Stomach (tissue), 9 donors: ENCODE data around the gene RSBN1. TPM values are rescaled to one million over a fixed set of nuclear protein-coding genes. Genes with fewer than 3 reads are reported as not detected.

Experiments used
- DNase-seq, 2 donors: peaks; one replicate each; pipeline versions ENCODE4 v3.0.0 to v3.0.0-alpha.2; 2013 to 2019
- H3K27ac ChIP-seq, 5 donors: fragments of 200-600 bp in 4 of 5; sonication (generic) in 4 of 5; one replicate each; pipeline ENCODE4 v1.5.1; 2013 to 2019; ENCODE audit warnings: mild to moderate bottlenecking in 1 of 5, moderate library complexity in 1 of 5
- H3K27me3 ChIP-seq, 3 donors: fragments of 200-600 bp; sonication (generic); one replicate each; pipeline ENCODE4 v1.5.1; 2017 to 2019; ENCODE audit warnings: mixed run types in 1 of 3
- H3K36me3 ChIP-seq, 4 donors: fragments of 200-600 bp; sonication (generic); 1 replicate in 3 of 4; 2 replicates in 1 of 4; pipeline ENCODE4 v1.5.1; 2016 to 2019
- H3K4me1 ChIP-seq, 4 donors: fragments of 200-600 bp; sonication (generic); one replicate each; pipeline ENCODE4 v1.5.1; 2016 to 2019
- H3K4me3 ChIP-seq, 4 donors: fragments of 200-600 bp; sonication (generic) in 3 of 4; one replicate each; pipeline ENCODE4 v1.5.1; 2016 to 2019; ENCODE audit warnings: mild to moderate bottlenecking in 1 of 4
- H3K9me3 ChIP-seq, 4 donors: fragments of 200-600 bp; sonication (generic); one replicate each; pipeline ENCODE4 v1.5.1; 2016 to 2019
- EP300 ChIP-seq: sonication (generic); formaldehyde crosslinking; IDR thresholded peaks from one replicate; pipeline ENCODE4 v1.6.1; 2017; ENCODE audit warnings: antibody characterized with exemption
- POLR2A ChIP-seq, 4 donors: fragments of 450-650 bp; IDR thresholded peaks; one replicate each; pipeline ENCODE4 v1.6.1; 2016; ENCODE audit warnings: antibody characterized with exemption in 4 of 4, control low read depth in 2 of 4, mild to moderate bottlenecking in 1 of 4, moderate library complexity in 1 of 4
- POLR2AphosphoS5 ChIP-seq, 3 donors: sonication (generic); formaldehyde crosslinking; IDR thresholded peaks; one replicate each; pipeline ENCODE4 v1.6.1; 2016; ENCODE audit warnings: antibody characterized with exemption in 3 of 3
- WGBS, 5 donors: extraction: QIAGEN DNeasy Blood & Tissue Kit in 3 of 5; methylation state at CpG; one replicate each; pipeline versions ENCODE4 v1.1.5 to v1.1.7; 2013 to 2018; 5-methylcytosine and 5-hydroxymethylcytosine counted together
- intact Hi-C: fragments of 100-400 bp; cut with DNase I; formaldehyde crosslinking; loops from one replicate; pipeline ENCODE4 v1.15.1; 2023; ENCODE audit warnings: low total_unique reads
- polyA plus RNA-seq, 3 donors: library from polyadenylated mRNA; stranded (reverse); fragments of 200-250 nt; gene quantifications; one replicate each; pipeline ENCODE4 v1.2.3, GENCODE V29; 2013
- total RNA-seq, 5 donors: library from RNA; depleted of rRNA; stranded (reverse); fragments of >200 nt; gene quantifications; one replicate each; pipeline versions ENCODE4 v1.1.0 to v1.2.3, GENCODE V29; 2014 to 2016
- TF ChIP-seq, protein P1 (sequence below), 7 experiments: fragments of 450-650 bp in 4 of 7; fragments of 200-600 bp in 3 of 7; sonication (generic) in 3 of 7; IDR thresholded peaks; one replicate each; pipeline ENCODE4 v1.5.1; 2016 to 2019; ENCODE audit warnings: antibody characterized with exemption in 7 of 7, control low read depth in 2 of 7, mild to moderate bottlenecking in 1 of 7
- donor health status: healthy with polysubstance abuse.
- donor health status: Bipolar disorder and iron deficiency.
- donor health status: healthy.

RSBN1 gene
- total and polyA plus RNA-seq, 8 donors = 2.8 to 58.9 (median 12.6) TPM

DNA sequence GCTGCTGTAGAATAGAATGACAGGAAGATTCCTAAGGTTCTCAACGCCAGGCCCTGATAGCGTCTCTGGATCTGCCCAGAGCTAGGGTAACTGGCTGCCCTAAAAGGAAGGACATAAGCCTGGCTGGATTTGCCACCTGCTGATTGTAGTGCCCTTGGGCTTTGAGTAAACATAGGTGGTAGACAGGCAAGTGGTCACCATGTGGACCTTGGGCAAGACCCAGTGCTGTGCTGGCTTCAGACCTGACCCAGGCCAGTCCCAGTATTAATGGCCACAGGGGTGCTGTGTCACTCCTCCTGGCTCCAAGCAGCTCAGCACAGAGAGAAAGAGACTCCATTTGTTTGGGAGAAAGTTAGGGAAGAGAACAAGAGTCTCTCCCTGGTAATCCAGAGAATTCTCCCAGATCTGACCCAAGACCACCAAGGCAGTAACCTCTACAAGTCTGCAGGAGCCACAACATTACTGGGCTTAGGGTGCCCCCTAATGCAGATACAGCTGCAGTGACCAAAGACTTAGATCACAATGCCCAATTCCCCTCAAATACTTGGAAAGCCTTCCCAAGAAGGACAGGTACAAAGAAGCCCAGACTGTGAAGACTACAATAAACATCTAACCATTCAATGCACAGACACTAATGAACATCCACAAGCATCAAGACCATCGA lies 97.5 kb downstream of the RSBN1 start:
- Histone ChIP-seq H3K36me3 (peaks cover 18 to 67% (median 60%) of the 10 kb centered on the region in 4 donors), H3K4me1 (no peaks in the 10 kb centered on the region), H3K4me3 (no peak overlapping the region), H3K27ac (no peak overlapping the region), H3K9me3 (peaks cover 0 to 16% (median 0%) of the 10 kb centered on the region in 4 donors), H3K27me3 (no peaks in the 10 kb centered on the region)
- intact Hi-C loops = no loop called here
- WGBS, 5 donors = 83 to 93% (median 89%) methylated on average over 3 of the region's 3 CpGs
- TF ChIP-seq, protein P1, sequence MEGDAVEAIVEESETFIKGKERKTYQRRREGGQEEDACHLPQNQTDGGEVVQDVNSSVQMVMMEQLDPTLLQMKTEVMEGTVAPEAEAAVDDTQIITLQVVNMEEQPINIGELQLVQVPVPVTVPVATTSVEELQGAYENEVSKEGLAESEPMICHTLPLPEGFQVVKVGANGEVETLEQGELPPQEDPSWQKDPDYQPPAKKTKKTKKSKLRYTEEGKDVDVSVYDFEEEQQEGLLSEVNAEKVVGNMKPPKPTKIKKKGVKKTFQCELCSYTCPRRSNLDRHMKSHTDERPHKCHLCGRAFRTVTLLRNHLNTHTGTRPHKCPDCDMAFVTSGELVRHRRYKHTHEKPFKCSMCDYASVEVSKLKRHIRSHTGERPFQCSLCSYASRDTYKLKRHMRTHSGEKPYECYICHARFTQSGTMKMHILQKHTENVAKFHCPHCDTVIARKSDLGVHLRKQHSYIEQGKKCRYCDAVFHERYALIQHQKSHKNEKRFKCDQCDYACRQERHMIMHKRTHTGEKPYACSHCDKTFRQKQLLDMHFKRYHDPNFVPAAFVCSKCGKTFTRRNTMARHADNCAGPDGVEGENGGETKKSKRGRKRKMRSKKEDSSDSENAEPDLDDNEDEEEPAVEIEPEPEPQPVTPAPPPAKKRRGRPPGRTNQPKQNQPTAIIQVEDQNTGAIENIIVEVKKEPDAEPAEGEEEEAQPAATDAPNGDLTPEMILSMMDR (IDR thresholded peaks at IDR 0.05) = no peak
- TF ChIP-seq EP300 (no peak), POLR2AphosphoS5 (IDR thresholded peaks at IDR 0.05) (no peak), POLR2A (IDR thresholded peaks at IDR 0.05) (no peak)
- peak in 1 of 2 donors; percentile 6 for DNase-seq

Other genes starting within 250 kb of the RSBN1 start
- gene PHTF1, start 53.0 kb downstream of the RSBN1 start, total RNA-seq = 10 to 100 TPM in 4 of 5 donors, 1 to 10 TPM in 1; 7.0 to 48.2 (median 38.2) TPM
- gene PHTF1, start 53.0 kb downstream of the RSBN1 start, polyA plus RNA-seq = 1 to 10 TPM; 3.9 to 8.2 (median 8.2) TPM
- 1 to 10 TPM in 4 of 5 donors, not detected in 1; 1.7 to 8.5 (median 4.2) TPM for gene PTPN22, start 59.2 kb upstream of the RSBN1 start, total RNA-seq
- 1 to 10 TPM in 2 of 3 donors, under 1 TPM in 1; 0.93 to 2.1 (median 1.6) TPM for gene PTPN22, start 59.2 kb upstream of the RSBN1 start, polyA plus RNA-seq
- 100 to 1,000 TPM in 1 of 5 donors, 10 to 100 TPM in 4; 33.3 to 425 (median 46.0) TPM for gene BCL2L15, start 75.1 kb upstream of the RSBN1 start, total RNA-seq
- gene BCL2L15, start 75.1 kb upstream of the RSBN1 start, polyA plus RNA-seq = 10 to 100 TPM; 11.3 to 34.1 (median 22.1) TPM
- 10 to 100 TPM in 3 of 5 donors, 1 to 10 TPM in 2; 4.0 to 34.0 (median 11.7) TPM for gene AP4B1, start 92.3 kb upstream of the RSBN1 start, total RNA-seq
- 10 to 100 TPM in 2 of 3 donors, 1 to 10 TPM in 1; 8.8 to 21.5 (median 11.8) TPM for gene AP4B1, start 92.3 kb upstream of the RSBN1 start, polyA plus RNA-seq
- gene DCLRE1B, start 92.8 kb upstream of the RSBN1 start, total RNA-seq = 1 to 10 TPM in 2 of 5 donors, under 1 TPM in 1, not detected in 2; 0.45 to 3.9 (median 3.0) TPM
- gene DCLRE1B, start 92.8 kb upstream of the RSBN1 start, polyA plus RNA-seq = 1 to 10 TPM; 1.2 to 2.2 (median 1.6) TPM
- 10 to 100 TPM; 22.0 to 70.3 (median 42.0) TPM for gene HIPK1, start 116.8 kb upstream of the RSBN1 start, total RNA-seq
- gene HIPK1, start 116.8 kb upstream of the RSBN1 start, polyA plus RNA-seq = 10 to 100 TPM in 2 of 3 donors, 1 to 10 TPM in 1; 8.7 to 22.6 (median 12.8) TPM
- 10 to 100 TPM in 4 of 5 donors, 1 to 10 TPM in 1; 2.9 to 84.3 (median 32.7) TPM for gene OLFML3, start 167.0 kb upstream of the RSBN1 start, total RNA-seq
- gene OLFML3, start 167.0 kb upstream of the RSBN1 start, polyA plus RNA-seq = 10 to 100 TPM; 16.6 to 23.1 (median 19.9) TPM